GM23338 (cell line): ENCODE data around the gene DCST1. TPM values are rescaled to one million over a fixed set of nuclear protein-coding genes. Genes with fewer than 3 reads are reported as not detected.

ENCODE experiments used
- ATAC-seq: fragments of 200-7000 bp; cut with Tn5 transposase; 3 replicates; pipeline ENCODE4 v1.9.1; 2020
- DNase-seq: peaks from one replicate; pipeline ENCODE4 v3.0.0-alpha.2; 2015; ENCODE audit warnings: low spot score
- H2AFZ ChIP-seq: fragments of 200-600 bp; sonication (generic); 2 replicates; pipeline ENCODE4 v1.8.0; 2016; ENCODE audit warnings: antibody characterized with exemption, mild to moderate bottlenecking, moderate library complexity
- H3F3A ChIP-seq: fragments of 200-600 bp; sonication (generic); replicated peaks from 2 replicates; pipeline ENCODE4 v1.8.0; 2017; ENCODE audit warnings: antibody characterized with exemption, mixed run types, low read depth
- H3K27ac ChIP-seq: fragments of 200-600 bp; sonication (generic); 2 replicates; pipeline ENCODE4 v1.6.1; 2016; ENCODE audit warnings: low read depth
- H3K27me3 ChIP-seq: fragments of 200-600 bp; sonication (generic); 2 replicates; pipeline ENCODE4 v1.8.0; 2016; ENCODE audit warnings: mild to moderate bottlenecking, mixed run types, moderate library complexity; ENCODE audit not compliant: insufficient read depth
- H3K36me3 ChIP-seq: fragments of 200-600 bp; sonication (generic); 2 replicates; pipeline ENCODE4 v1.8.0; 2016; ENCODE audit warnings: mild to moderate bottlenecking; ENCODE audit not compliant: insufficient read depth
- H3K4me1 ChIP-seq: fragments of 200-600 bp; sonication (generic); 2 replicates; pipeline ENCODE4 v1.8.0; 2016; ENCODE audit warnings: mild to moderate bottlenecking, moderate library complexity; ENCODE audit not compliant: insufficient read depth
- H3K4me2 ChIP-seq: fragments of 200-600 bp; sonication (generic); 2 replicates; pipeline ENCODE4 v1.7.1; 2017; ENCODE audit warnings: mixed run types
- H3K4me3 ChIP-seq: fragments of 200-600 bp; sonication (generic); 2 replicates; pipeline ENCODE4 v1.6.1; 2016; ENCODE audit warnings: mixed run types
- H3K79me2 ChIP-seq: fragments of 200-600 bp; sonication (generic); replicated peaks from 2 replicates; pipeline ENCODE4 v1.8.0; 2017; ENCODE audit warnings: mild to moderate bottlenecking; ENCODE audit not compliant: insufficient read depth
- H3K9me2 ChIP-seq: fragments of 200-600 bp; sonication (generic); 2 replicates; pipeline ENCODE4 v1.8.0; 2017; ENCODE audit not compliant: insufficient read depth
- H4K20me1 ChIP-seq: fragments of 200-600 bp; sonication (generic); replicated peaks from 2 replicates; pipeline ENCODE4 v1.8.0; 2017; ENCODE audit warnings: mild to moderate bottlenecking; ENCODE audit not compliant: insufficient read depth
- H3K27ac Mint-ChIP-seq: 2 replicates; pipeline ENCODE4 v1.8.0; 2020; ENCODE audit warnings: inconsistent platforms, mild to moderate bottlenecking, moderate library complexity, mixed read lengths
- H3K27me3 Mint-ChIP-seq: 3 replicates; pipeline ENCODE4 v1.8.0; 2022; ENCODE audit warnings: low read depth, mild to moderate bottlenecking, moderate library complexity, mixed read lengths, inconsistent platforms; ENCODE audit not compliant: insufficient read depth, poor library complexity
- H3K36me3 Mint-ChIP-seq: 3 replicates; pipeline ENCODE4 v1.8.0; 2021; ENCODE audit warnings: low read depth, mild to moderate bottlenecking, inconsistent platforms, moderate library complexity, mixed read lengths
- H3K4me1 Mint-ChIP-seq: 3 replicates; pipeline ENCODE4 v1.8.0; 2020; ENCODE audit warnings: mild to moderate bottlenecking, inconsistent platforms, mixed read lengths
- H3K4me3 Mint-ChIP-seq: 3 replicates; pipeline ENCODE4 v1.8.0; 2021; ENCODE audit warnings: moderate library complexity, mild to moderate bottlenecking, inconsistent platforms, mixed read lengths
- H3K9me3 Mint-ChIP-seq: 3 replicates; pipeline ENCODE4 v1.8.0; 2020; ENCODE audit warnings: moderate library complexity, mild to moderate bottlenecking, inconsistent platforms, mixed read lengths
- CREB1 ChIP-seq: fragments of 250-450 bp; sonication (Bioruptor Pico); IDR thresholded peaks from 2 replicates; pipeline ENCODE4 v1.5.0; 2020; ENCODE audit warnings: low read depth, mild to moderate bottlenecking, moderate library complexity
- EZH2 ChIP-seq: fragments of 200-600 bp; sonication (generic); IDR thresholded peaks from one replicate; pipeline ENCODE4 v1.8.0; 2017; ENCODE audit warnings: antibody characterized with exemption, mild to moderate bottlenecking, low read depth; ENCODE audit not compliant: unreplicated experiment
- EZH2phosphoT487 ChIP-seq: fragments of 200-600 bp; sonication (generic); IDR thresholded peaks from one replicate; pipeline ENCODE4 v1.8.1; 2018; ENCODE audit warnings: antibody characterized with exemption; ENCODE audit not compliant: unreplicated experiment
- JUNB ChIP-seq: IDR thresholded peaks from one replicate; pipeline ENCODE4 v1.6.1; 2016; ENCODE audit warnings: antibody characterized with exemption; ENCODE audit not compliant: unreplicated experiment
- NANOG ChIP-seq: IDR thresholded peaks from 2 replicates; pipeline ENCODE4 v1.6.1; 2016; ENCODE audit warnings: antibody characterized with exemption, borderline replicate concordance
- STAT1 ChIP-seq: IDR thresholded peaks from one replicate; pipeline ENCODE4 v1.6.1; 2016; ENCODE audit warnings: antibody characterized with exemption; ENCODE audit not compliant: unreplicated experiment
- ZNF114 ChIP-seq: fragments of 250-450 bp; sonication (Bioruptor Pico); IDR thresholded peaks from 2 replicates; pipeline ENCODE4 v1.5.0; 2020; ENCODE audit warnings: mild to moderate bottlenecking, moderate library complexity
- ZNF331 ChIP-seq: fragments of 250-450 bp; sonication (Bioruptor Pico); IDR thresholded peaks from 2 replicates; pipeline ENCODE4 v1.5.0; 2020; ENCODE audit warnings: low read depth, mild to moderate bottlenecking, moderate library complexity
- polyA plus RNA-seq: library from polyadenylated mRNA; unstranded; fragments of >200 nt; fragmentation: Nextera tagmentation; extraction: Ambion mirVana; gene quantifications from 2 replicates; pipeline ENCODE4 v1.2.1, GENCODE V29; 2016
- total RNA-seq: library from RNA; depleted of rRNA; stranded (reverse); fragments of >200 nt; shearing (Covaris generic); gene quantifications from 2 replicates; pipeline ENCODE4 v1.2.3, GENCODE V29; 2014
- TF ChIP-seq, protein P1 (sequence below): IDR thresholded peaks from one replicate; pipeline ENCODE4 v1.6.1; 2018; ENCODE audit warnings: antibody characterized with exemption; ENCODE audit not compliant: unreplicated experiment
- TF ChIP-seq, protein P2 (sequence below): fragments of 250-450 bp; sonication (Bioruptor Pico); IDR thresholded peaks from 2 replicates; pipeline ENCODE4 v1.5.0; 2020; ENCODE audit warnings: mild to moderate bottlenecking, moderate library complexity
- TF ChIP-seq, protein P3 (sequence below): IDR thresholded peaks from 2 replicates; pipeline ENCODE4 v1.6.1; 2016; ENCODE audit warnings: antibody characterized with exemption
- TF ChIP-seq, protein P4 (sequence below), 2 experiments: fragments of 200-600 bp in 1 of 2; sonication (generic) in 1 of 2; conservative IDR thresholded peaks; 2 replicates each; pipeline versions ENCODE4 v1.5.1 to v1.6.1; 2016 to 2017; ENCODE audit warnings: antibody characterized with exemption in 2 of 2, low read depth in 2 of 2, mild to moderate bottlenecking in 2 of 2, moderate library complexity in 1 of 2

DCST1 gene
- total and polyA plus RNA-seq, 2 experiments from 2014 or later, result not detected

DNA sequence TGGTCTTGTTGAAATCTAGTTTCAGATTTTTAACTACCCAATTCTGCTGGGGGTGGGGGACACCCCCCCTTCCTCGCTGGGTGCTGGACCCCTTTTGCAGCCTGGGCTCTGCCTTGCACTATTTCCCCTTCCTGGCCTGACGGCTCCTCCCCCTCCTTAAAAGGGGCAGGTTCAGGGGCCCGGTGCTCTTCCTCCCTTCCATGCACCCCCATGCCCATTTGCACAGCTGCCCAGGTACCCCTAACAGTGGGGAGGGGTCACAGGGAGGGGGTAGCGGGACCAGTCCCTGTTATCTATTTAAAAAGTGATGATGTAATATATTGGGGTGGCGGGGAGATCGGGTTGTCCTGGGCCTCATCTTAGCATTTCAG lies 15.7 kb upstream of the DCST1 start:
- H3K36me3 ChIP-seq, result no peaks in the 10 kb centered on the region
- Mint-ChIP-seq H3K27ac (no peak overlapping the region), H3K4me1 (peaks cover 45% of the 10 kb centered on the region), H3K27me3 (peaks cover 24% of the 10 kb centered on the region), H3K36me3 (peaks cover 29% of the 10 kb centered on the region), H3K9me3 (no peaks in the 10 kb centered on the region), H3K4me3 (peak overlapping the region; percentile 65)
- DNase-seq (no peak), ATAC-seq (no peak; the same call in 2 of the 3 replicates)
- TF ChIP-seq, protein P1, sequence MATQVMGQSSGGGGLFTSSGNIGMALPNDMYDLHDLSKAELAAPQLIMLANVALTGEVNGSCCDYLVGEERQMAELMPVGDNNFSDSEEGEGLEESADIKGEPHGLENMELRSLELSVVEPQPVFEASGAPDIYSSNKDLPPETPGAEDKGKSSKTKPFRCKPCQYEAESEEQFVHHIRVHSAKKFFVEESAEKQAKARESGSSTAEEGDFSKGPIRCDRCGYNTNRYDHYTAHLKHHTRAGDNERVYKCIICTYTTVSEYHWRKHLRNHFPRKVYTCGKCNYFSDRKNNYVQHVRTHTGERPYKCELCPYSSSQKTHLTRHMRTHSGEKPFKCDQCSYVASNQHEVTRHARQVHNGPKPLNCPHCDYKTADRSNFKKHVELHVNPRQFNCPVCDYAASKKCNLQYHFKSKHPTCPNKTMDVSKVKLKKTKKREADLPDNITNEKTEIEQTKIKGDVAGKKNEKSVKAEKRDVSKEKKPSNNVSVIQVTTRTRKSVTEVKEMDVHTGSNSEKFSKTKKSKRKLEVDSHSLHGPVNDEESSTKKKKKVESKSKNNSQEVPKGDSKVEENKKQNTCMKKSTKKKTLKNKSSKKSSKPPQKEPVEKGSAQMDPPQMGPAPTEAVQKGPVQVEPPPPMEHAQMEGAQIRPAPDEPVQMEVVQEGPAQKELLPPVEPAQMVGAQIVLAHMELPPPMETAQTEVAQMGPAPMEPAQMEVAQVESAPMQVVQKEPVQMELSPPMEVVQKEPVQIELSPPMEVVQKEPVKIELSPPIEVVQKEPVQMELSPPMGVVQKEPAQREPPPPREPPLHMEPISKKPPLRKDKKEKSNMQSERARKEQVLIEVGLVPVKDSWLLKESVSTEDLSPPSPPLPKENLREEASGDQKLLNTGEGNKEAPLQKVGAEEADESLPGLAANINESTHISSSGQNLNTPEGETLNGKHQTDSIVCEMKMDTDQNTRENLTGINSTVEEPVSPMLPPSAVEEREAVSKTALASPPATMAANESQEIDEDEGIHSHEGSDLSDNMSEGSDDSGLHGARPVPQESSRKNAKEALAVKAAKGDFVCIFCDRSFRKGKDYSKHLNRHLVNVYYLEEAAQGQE, result no peak
- TF ChIP-seq, protein P2, sequence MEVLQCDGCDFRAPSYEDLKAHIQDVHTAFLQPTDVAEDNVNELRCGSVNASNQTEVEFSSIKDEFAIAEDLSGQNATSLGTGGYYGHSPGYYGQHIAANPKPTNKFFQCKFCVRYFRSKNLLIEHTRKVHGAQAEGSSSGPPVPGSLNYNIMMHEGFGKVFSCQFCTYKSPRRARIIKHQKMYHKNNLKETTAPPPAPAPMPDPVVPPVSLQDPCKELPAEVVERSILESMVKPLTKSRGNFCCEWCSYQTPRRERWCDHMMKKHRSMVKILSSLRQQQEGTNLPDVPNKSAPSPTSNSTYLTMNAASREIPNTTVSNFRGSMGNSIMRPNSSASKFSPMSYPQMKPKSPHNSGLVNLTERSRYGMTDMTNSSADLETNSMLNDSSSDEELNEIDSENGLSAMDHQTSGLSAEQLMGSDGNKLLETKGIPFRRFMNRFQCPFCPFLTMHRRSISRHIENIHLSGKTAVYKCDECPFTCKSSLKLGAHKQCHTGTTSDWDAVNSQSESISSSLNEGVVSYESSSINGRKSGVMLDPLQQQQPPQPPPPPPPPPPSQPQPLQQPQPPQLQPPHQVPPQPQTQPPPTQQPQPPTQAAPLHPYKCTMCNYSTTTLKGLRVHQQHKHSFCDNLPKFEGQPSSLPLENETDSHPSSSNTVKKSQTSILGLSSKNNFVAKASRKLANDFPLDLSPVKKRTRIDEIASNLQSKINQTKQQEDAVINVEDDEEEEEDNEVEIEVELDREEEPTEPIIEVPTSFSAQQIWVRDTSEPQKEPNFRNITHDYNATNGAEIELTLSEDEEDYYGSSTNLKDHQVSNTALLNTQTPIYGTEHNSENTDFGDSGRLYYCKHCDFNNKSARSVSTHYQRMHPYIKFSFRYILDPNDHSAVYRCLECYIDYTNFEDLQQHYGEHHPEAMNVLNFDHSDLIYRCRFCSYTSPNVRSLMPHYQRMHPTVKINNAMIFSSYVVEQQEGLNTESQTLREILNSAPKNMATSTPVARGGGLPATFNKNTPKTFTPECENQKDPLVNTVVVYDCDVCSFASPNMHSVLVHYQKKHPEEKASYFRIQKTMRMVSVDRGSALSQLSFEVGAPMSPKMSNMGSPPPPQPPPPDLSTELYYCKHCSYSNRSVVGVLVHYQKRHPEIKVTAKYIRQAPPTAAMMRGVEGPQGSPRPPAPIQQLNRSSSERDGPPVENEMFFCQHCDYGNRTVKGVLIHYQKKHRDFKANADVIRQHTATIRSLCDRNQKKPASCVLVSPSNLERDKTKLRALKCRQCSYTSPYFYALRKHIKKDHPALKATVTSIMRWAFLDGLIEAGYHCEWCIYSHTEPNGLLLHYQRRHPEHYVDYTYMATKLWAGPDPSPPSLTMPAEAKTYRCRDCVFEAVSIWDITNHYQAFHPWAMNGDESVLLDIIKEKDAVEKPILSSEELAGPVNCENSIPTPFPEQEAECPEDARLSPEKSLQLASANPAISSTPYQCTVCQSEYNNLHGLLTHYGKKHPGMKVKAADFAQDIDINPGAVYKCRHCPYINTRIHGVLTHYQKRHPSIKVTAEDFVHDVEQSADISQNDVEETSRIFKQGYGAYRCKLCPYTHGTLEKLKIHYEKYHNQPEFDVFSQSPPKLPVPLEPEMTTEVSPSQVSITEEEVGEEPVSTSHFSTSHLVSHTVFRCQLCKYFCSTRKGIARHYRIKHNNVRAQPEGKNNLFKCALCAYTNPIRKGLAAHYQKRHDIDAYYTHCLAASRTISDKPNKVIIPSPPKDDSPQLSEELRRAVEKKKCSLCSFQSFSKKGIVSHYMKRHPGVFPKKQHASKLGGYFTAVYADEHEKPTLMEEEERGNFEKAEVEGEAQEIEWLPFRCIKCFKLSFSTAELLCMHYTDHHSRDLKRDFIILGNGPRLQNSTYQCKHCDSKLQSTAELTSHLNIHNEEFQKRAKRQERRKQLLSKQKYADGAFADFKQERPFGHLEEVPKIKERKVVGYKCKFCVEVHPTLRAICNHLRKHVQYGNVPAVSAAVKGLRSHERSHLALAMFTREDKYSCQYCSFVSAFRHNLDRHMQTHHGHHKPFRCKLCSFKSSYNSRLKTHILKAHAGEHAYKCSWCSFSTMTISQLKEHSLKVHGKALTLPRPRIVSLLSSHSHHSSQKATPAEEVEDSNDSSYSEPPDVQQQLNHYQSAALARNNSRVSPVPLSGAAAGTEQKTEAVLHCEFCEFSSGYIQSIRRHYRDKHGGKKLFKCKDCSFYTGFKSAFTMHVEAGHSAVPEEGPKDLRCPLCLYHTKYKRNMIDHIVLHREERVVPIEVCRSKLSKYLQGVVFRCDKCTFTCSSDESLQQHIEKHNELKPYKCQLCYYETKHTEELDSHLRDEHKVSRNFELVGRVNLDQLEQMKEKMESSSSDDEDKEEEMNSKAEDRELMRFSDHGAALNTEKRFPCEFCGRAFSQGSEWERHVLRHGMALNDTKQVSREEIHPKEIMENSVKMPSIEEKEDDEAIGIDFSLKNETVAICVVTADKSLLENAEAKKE, result no peak
- TF ChIP-seq, protein P3, sequence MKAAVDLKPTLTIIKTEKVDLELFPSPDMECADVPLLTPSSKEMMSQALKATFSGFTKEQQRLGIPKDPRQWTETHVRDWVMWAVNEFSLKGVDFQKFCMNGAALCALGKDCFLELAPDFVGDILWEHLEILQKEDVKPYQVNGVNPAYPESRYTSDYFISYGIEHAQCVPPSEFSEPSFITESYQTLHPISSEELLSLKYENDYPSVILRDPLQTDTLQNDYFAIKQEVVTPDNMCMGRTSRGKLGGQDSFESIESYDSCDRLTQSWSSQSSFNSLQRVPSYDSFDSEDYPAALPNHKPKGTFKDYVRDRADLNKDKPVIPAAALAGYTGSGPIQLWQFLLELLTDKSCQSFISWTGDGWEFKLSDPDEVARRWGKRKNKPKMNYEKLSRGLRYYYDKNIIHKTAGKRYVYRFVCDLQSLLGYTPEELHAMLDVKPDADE, result no peak
- TF ChIP-seq JUNB (no peak), CREB1 (no peak), ZNF114 (CRISPR knock-in tag) (no peak), STAT1 (no peak), EZH2phosphoT487 (no peak), EZH2 (no peak), ZNF331 (CRISPR knock-in tag) (no peak), NANOG (no peak)
- TF ChIP-seq, protein P4, sequence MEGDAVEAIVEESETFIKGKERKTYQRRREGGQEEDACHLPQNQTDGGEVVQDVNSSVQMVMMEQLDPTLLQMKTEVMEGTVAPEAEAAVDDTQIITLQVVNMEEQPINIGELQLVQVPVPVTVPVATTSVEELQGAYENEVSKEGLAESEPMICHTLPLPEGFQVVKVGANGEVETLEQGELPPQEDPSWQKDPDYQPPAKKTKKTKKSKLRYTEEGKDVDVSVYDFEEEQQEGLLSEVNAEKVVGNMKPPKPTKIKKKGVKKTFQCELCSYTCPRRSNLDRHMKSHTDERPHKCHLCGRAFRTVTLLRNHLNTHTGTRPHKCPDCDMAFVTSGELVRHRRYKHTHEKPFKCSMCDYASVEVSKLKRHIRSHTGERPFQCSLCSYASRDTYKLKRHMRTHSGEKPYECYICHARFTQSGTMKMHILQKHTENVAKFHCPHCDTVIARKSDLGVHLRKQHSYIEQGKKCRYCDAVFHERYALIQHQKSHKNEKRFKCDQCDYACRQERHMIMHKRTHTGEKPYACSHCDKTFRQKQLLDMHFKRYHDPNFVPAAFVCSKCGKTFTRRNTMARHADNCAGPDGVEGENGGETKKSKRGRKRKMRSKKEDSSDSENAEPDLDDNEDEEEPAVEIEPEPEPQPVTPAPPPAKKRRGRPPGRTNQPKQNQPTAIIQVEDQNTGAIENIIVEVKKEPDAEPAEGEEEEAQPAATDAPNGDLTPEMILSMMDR (conservative IDR thresholded peaks at IDR 0.05; ENCODE audit: low read depth in 2 of 2), result no peak
- H3F3A ChIP-seq, result no peaks in the 10 kb centered on the region
- no peak overlapping the region for H2AFZ ChIP-seq
- H3K79me2 ChIP-seq, result peaks cover 3% of the 10 kb centered on the region
- peak overlapping the region; percentile 81 for H3K4me2 ChIP-seq
- no peaks in the 10 kb centered on the region for H3K9me2 ChIP-seq
- H3K4me3 ChIP-seq, result peak overlapping the region; percentile 66
- H3K4me1 ChIP-seq, result peaks cover 24% of the 10 kb centered on the region
- H3K27me3 ChIP-seq, result no peaks in the 10 kb centered on the region
- H4K20me1 ChIP-seq, result peaks cover 6% of the 10 kb centered on the region; the same call in 1 of the 2 replicates
- H3K27ac ChIP-seq, result no peak overlapping the region
